ENCODE measurements around the gene ORC2. TPM values are rescaled to one million over a fixed set of nuclear protein-coding genes. Genes with fewer than 3 reads are reported as not detected.
A peak's percentile ranks its signal among the peaks of the same experiment; 100 is the strongest.
"Not testable (repeated sequence)": the region's sequence is repeated elsewhere in the genome, so short reads cannot be mapped to it uniquely, and the experiment has no call there.

The ORC2 gene
- total RNA-seq, 3 donors from 2014 or later = 29.6 to 51.1 (median 32.2) TPM

DNA sequence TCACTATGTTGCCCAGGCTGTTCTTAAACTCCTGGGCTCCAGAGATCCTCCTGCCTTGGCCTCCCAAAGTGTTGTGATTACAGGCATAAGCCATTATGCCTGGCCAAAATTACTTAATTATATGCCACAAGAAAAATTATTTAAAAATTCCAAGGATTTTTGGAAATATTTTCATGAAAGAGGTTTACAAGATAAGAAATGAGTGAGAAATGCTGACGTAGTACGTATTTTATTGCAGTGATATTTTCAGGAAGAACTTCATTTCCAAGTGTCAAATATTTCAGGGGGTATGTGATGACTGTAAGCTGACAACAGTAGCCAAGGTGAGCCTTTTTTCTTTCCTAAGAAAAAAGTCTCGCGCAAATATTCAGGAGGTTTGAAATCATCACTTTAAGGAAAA is 53.5 kb downstream of the ORC2 start:
- no peak overlapping the region for H3K4me3 ChIP-seq
- no peak for DNase-seq
- no peaks in the 10 kb centered on the region for H3K4me1 ChIP-seq (ENCODE audit: low read depth)
- no peaks in the 10 kb centered on the region for H3K9me3 ChIP-seq
- H3K36me3 ChIP-seq (ENCODE audit: low read depth) = peaks cover 3% of the 10 kb centered on the region
- intact Hi-C loops (cut with DNase I, micrococcal nuclease) = loop anchor here in 1 of 2 donors (10.0 kb wide), 2 partner anchors 155 to 275 kb away; partner anchors contain the start of gene CASP10
- TF ChIP-seq, protein P1, sequence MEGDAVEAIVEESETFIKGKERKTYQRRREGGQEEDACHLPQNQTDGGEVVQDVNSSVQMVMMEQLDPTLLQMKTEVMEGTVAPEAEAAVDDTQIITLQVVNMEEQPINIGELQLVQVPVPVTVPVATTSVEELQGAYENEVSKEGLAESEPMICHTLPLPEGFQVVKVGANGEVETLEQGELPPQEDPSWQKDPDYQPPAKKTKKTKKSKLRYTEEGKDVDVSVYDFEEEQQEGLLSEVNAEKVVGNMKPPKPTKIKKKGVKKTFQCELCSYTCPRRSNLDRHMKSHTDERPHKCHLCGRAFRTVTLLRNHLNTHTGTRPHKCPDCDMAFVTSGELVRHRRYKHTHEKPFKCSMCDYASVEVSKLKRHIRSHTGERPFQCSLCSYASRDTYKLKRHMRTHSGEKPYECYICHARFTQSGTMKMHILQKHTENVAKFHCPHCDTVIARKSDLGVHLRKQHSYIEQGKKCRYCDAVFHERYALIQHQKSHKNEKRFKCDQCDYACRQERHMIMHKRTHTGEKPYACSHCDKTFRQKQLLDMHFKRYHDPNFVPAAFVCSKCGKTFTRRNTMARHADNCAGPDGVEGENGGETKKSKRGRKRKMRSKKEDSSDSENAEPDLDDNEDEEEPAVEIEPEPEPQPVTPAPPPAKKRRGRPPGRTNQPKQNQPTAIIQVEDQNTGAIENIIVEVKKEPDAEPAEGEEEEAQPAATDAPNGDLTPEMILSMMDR (IDR thresholded peaks at IDR 0.05) = no peak
- no peak for ATAC-seq

DNA sequence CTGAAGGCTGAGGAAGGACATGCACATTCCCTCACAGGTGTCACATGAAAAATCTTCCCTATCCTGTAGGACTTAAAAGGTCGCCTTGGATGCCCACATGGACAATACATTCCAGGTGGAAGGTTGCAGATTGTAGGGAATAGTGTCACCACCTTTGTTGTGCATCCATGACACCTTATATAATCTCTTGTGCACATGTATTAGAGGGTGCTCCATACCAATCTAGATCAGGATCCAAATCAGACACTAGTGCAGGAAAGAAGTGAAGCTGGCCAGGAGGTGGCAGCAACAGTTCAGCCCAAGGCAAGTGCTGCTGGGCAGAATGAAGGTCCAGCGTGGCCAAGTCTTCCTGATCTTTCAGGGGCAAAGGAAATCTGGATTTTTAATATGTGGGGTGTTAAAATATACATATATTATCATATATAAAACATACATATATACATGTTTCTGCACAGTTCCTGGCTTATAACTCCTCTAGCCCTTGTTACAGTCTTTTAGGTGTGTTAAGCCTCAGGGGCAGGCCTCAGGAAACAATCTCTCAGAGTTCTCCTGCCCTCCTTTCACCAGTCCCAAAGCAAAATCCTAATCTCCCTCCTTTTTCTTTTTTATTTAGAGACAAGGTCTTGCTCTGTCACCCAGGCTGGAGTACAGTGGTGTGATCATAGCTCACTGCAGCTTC is 57.7 kb downstream of the ORC2 start:
- ATAC-seq = peak; percentile 91
- intact Hi-C loops (cut with DNase I, micrococcal nuclease) = loop anchor here in 1 of 2 donors (10.0 kb wide), 2 partner anchors 159 to 279 kb away; partner anchors contain the start of gene CASP10
- no peak overlapping the region for H3K4me3 ChIP-seq
- TF ChIP-seq, protein P1 (IDR thresholded peaks at IDR 0.05) = peak; percentile 28
- no peaks in the 10 kb centered on the region for H3K9me3 ChIP-seq
- DNase-seq = peak; percentile 67 to 89 (median 84)
- no peaks in the 10 kb centered on the region for H3K4me1 ChIP-seq (ENCODE audit: low read depth)
- H3K36me3 ChIP-seq (ENCODE audit: low read depth) = no peaks in the 10 kb centered on the region

DNA sequence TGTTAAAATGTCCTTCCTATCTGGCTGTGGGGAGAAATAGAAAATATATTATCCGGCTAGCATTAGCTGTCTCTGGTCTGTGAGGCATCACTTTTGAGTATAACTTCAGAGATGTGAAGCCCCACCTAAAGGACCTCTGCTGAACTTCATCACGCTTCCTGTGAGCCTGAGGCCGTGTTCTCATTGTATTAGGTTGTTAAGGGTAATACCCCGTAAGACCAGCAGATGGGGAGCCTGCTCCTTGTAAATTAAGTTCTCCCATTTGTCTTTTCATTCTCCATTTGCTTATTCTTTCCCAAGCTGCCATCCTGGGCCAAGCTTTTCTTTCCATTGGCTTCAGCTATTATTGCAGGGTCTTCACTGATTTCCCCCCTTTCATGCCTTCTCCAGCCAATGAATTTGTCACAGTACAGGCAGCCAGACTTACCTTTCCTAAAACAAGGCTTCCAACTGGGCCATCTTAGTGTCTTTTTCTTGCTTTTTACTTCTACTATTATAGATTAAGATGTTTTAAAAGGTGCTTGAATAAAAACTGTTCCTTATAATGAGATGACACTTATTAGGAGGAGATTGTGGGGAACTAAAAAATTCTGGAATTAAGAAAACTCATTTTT is 61.9 kb downstream of the ORC2 start:
- Histone ChIP-seq H3K4me3 (no peak overlapping the region), H3K36me3 (ENCODE audit: low read depth) (no peaks in the 10 kb centered on the region), H3K9me3 (no peaks in the 10 kb centered on the region), H3K4me1 (ENCODE audit: low read depth) (no peaks in the 10 kb centered on the region)
- peak; percentile 95 for ATAC-seq
- intact Hi-C loops (cut with DNase I, micrococcal nuclease) = loop anchor here in 1 of 2 donors (10.0 kb wide), 2 partner anchors 163 to 283 kb away; partner anchors contain the start of gene CASP10
- DNase-seq = peak in 1 of 3 donors; percentile 88
- TF ChIP-seq, protein P1 (IDR thresholded peaks at IDR 0.05) = peak; percentile 48

DNA sequence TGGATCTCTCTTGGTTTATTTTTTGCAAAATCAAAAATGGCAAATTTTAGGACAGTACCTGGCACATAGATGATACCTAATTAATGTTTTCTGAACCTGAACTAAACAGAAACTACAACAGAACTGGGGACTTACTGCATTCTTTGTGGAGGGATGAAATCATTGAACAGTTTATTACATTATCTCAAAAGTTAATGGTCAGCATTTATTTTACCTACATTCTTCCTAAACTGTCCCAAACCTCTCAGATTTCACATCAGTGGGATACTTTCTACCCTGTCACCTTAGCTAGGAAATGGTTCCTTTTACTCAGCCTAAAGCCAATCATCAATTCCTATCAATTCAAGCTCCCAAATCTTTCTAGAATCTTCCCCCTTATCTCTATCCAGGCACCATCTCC is 64.0 kb downstream of the ORC2 start:
- H3K4me1 ChIP-seq (ENCODE audit: low read depth) = no peaks in the 10 kb centered on the region
- no peaks in the 10 kb centered on the region for H3K36me3 ChIP-seq (ENCODE audit: low read depth)
- no peaks in the 10 kb centered on the region for H3K9me3 ChIP-seq
- intact Hi-C loops (cut with DNase I, micrococcal nuclease) = no loop called here
- no peak for ATAC-seq
- DNase-seq = no peak
- TF ChIP-seq, protein P1 (IDR thresholded peaks at IDR 0.05) = no peak
- no peak overlapping the region for H3K4me3 ChIP-seq

DNA sequence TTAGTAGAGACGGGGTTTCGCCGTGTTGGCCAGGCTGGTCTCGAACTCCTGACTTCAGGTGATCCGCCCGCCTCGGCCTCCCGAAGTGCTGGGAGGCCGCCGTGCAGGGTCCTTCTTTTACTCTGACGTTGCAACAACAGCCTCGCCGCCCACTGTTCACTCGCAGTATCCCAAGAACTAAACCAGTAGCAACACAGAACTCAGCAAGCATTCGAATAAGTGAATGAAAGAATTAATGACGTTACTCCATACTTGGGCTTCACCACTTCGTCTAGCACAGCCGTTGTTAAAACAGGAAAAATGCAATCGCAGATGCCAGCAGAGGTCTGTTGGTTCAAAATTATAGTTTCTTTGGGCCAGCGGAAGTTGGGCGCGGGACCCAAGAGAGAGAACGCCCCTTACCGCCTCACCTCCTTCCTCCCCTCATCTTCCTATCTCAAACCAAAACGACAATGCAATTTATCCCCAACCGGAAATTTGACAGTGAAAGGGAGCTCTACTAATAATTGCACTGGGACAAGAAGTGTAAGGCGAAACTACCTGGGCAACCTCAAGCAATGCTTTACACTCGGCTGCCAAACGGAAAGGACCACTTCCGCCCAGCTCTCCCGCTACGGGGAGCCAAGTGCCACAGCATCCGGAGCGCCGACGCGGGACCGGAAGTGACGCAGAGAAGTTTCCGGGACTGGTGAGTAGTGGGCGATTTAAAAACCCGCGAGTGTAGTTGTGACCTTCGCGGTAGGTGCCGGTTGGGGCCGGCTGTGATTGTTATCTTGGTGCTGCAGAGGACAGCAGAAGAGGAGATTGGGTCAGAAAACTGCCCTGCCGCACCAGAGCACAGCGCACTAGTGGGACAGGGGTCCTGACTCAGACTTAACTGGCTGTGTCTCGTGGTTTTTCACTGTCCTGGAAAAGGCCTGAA is 74.5 kb downstream of the ORC2 start, which contains the start of the genes NIF3L1 and PPIL3:
Gene NIF3L1, plus strand, starts transcription at position 668 of the 922 bp plus-strand sequence. CDS start 2,573 bp downstream, outside the sequence.
Gene PPIL3, minus strand, starts transcription at position 374 of the 922 bp plus-strand sequence. CDS start 1,462 bp downstream, outside the sequence.
- intact Hi-C loops (cut with DNase I, micrococcal nuclease) = no loop called here
- Histone ChIP-seq H3K4me1 (ENCODE audit: low read depth) (peaks cover 7% of the 10 kb centered on the region), H3K36me3 (ENCODE audit: low read depth) (no peaks in the 10 kb centered on the region), H3K4me3 (peak within 1 kb of the TSS; percentile 28), H3K9me3 (no peaks in the 10 kb centered on the region)
- TF ChIP-seq, protein P1 (IDR thresholded peaks at IDR 0.05) = no peak
- peak; percentile 97 to 99 (median 98) for DNase-seq
- ATAC-seq = peak; percentile 96

DNA sequence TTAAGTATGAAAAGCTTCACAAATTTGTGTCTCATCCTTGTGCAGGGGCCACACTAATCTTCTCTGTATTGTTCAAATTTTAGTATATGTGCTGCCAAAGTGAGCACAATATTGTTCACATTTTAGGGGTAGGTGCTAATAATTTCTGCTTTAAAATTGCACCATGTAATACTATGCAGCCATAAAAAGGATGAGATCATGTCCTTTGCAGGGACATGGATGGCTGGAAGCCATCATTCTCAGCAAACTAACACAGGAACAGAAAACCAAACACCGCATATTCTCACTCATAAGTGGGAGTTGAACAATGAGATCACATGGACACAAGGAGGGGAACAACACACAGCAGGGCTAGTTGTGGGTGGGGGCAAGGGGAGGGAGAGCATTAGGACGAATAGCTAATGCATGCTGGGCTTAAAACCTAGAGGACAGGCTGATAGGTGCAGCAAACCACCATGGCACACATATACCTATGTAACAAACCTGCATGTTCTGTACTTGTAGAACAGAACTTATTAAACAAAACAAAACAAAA is 81.7 kb downstream of the ORC2 start:
- ATAC-seq; DNase-seq; H3K36me3 ChIP-seq (ENCODE audit: low read depth); H3K4me1 ChIP-seq (ENCODE audit: low read depth); H3K4me3 ChIP-seq; intact Hi-C loops (cut with DNase I, micrococcal nuclease); H3K9me3 ChIP-seq: not testable (repeated sequence)
